ENCODE measurements around the gene NLRP5.

Gene NLRP5

DNA sequence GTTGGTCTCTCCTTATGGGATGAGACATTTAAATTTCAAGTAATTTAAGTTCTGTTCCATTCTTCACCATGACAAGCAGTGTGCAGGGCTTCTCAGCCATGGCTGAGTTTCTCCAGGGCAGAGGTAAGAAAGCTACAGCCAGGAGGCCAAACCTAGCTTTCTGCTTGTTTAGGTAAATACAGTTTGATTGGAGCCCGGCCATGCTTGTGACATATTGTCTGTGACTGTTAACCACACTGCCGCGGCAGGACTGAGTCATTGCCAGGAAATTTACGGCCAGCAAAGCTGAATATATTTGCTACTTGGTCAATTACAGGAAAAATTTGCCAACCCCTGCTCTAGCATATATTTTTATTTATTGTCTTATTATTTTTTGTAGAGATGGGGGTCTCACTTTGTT, 28.2 kb upstream of the NLRP5 start:
- H3K18ac ChIP-seq (ENCODE audit: low read length): no peak overlapping the region
- no peak for DNase-seq
- H3K23ac ChIP-seq (ENCODE audit: low read length): no peak overlapping the region
- no peaks in the 10 kb centered on the region for H3K4me1 ChIP-seq (ENCODE audit: control insufficient read depth, low read depth, low read length)
- no peak overlapping the region for H2BK15ac ChIP-seq (replicated peaks; ENCODE audit: low read depth)
- H3K27ac ChIP-seq (ENCODE audit: low read depth, low read length): no peak overlapping the region
- no CpG with 5 or more reads among the region's 4 CpGs for WGBS (ENCODE audit: extremely low coverage, insufficient coverage, low lambda C conversion rate)
- H3K36me3 ChIP-seq (ENCODE audit: control insufficient read depth, insufficient read depth, low read length): no peaks in the 10 kb centered on the region
- H2BK5ac ChIP-seq (ENCODE audit: low read length): no peak overlapping the region
- no peak overlapping the region for H2BK120ac ChIP-seq (ENCODE audit: low read depth, low read length)
- H4K8ac ChIP-seq (ENCODE audit: low read depth, low read length): no peak overlapping the region
- no peaks in the 10 kb centered on the region for H3K79me1 ChIP-seq (ENCODE audit: low read length)
- H3K4me2 ChIP-seq (ENCODE audit: low read length): no peak overlapping the region
- no peaks in the 10 kb centered on the region for H3K79me2 ChIP-seq (ENCODE audit: control insufficient read depth, insufficient read depth, low read length)
- no peak overlapping the region for H4K5ac ChIP-seq (ENCODE audit: low read length)
- H3K4me3 ChIP-seq (ENCODE audit: low read length): no peak overlapping the region
- no peak overlapping the region for H3K9ac ChIP-seq (ENCODE audit: low read length)
- no peaks in the 10 kb centered on the region for H3K27me3 ChIP-seq (ENCODE audit: insufficient read depth, low read length, poor library complexity)
- H3K4ac ChIP-seq (ENCODE audit: low read depth, low read length): no peak overlapping the region
- no peak overlapping the region for H3K56ac ChIP-seq (ENCODE audit: low read length)
- H2AK5ac ChIP-seq (ENCODE audit: low read length): no peak overlapping the region

DNA sequence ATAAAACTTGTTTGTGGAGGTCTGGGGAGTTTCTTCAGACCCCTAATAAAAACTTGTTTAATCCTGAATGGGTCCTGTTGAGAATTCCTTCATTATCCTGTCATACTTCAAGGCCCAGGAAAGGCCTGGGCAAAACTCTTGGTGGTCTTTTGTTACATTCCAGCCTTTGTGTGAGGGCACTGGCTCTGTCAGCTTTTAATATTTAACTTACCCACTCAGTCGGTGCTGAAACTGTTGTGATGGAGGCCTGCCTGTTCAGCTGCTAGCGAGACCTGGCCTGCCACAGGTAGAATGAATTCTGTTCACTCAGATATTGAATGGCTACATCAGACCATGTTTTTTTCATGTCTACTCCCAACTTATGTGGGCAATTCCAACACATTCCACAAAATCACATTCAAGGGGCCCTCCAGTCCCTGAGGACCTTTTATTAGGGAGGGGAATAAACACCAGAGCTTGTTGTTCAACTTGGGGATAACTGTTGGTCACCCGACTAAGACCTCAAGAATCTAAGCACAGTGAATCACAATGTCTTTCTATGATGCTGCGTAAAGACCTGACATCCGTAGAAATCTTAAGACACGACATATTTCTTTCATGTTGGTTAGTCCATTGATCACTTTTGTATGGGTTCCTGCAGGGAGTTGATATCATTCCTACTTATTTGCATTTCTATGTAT, 26.4 kb upstream of the NLRP5 start:
- no peak overlapping the region for H2BK5ac ChIP-seq (ENCODE audit: low read length)
- no peaks in the 10 kb centered on the region for H3K79me1 ChIP-seq (ENCODE audit: low read length)
- no peak overlapping the region for H4K5ac ChIP-seq (ENCODE audit: low read length)
- no peak overlapping the region for H3K4me2 ChIP-seq (ENCODE audit: low read length)
- no peak overlapping the region for H3K56ac ChIP-seq (ENCODE audit: low read length)
- no peaks in the 10 kb centered on the region for H3K27me3 ChIP-seq (ENCODE audit: insufficient read depth, low read length, poor library complexity)
- no peak overlapping the region for H3K18ac ChIP-seq (ENCODE audit: low read length)
- H2BK120ac ChIP-seq (ENCODE audit: low read depth, low read length): no peak overlapping the region
- no peaks in the 10 kb centered on the region for H3K4me1 ChIP-seq (ENCODE audit: control insufficient read depth, low read depth, low read length)
- no peak overlapping the region for H3K4me3 ChIP-seq (ENCODE audit: low read length)
- no peak overlapping the region for H3K27ac ChIP-seq (ENCODE audit: low read depth, low read length)
- H2BK15ac ChIP-seq (replicated peaks; ENCODE audit: low read depth): no peak overlapping the region
- H3K79me2 ChIP-seq (ENCODE audit: control insufficient read depth, insufficient read depth, low read length): no peaks in the 10 kb centered on the region
- H4K8ac ChIP-seq (ENCODE audit: low read depth, low read length): no peak overlapping the region
- no peak for DNase-seq
- H3K4ac ChIP-seq (ENCODE audit: low read depth, low read length): no peak overlapping the region
- H3K9ac ChIP-seq (ENCODE audit: low read length): no peak overlapping the region
- no CpG with 5 or more reads among the region's 6 CpGs for WGBS (ENCODE audit: extremely low coverage, insufficient coverage, low lambda C conversion rate)
- H3K36me3 ChIP-seq (ENCODE audit: control insufficient read depth, insufficient read depth, low read length): no peaks in the 10 kb centered on the region
- H3K23ac ChIP-seq (ENCODE audit: low read length): no peak overlapping the region
- no peak overlapping the region for H2AK5ac ChIP-seq (ENCODE audit: low read length)

DNA sequence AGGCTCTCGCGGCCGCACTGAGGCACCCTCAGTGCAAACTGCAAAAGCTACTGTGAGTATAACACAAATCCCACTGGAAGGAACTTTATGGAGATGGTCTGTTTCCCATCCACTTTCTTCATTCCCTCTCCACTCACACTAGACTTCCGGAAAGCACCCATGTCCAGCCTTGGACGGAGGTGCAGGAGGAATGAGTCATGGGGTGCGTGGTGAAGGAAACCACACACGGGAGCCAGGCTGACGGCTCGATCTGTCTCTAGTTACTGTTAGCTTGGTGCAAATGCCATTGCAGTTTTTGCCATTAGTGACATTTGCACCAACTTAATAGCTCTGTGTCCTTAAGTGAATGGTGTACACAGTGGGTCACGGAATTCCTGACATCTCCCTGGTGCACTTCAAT, 24.4 kb upstream of the NLRP5 start:
- Histone ChIP-seq H3K4ac (ENCODE audit: low read depth, low read length) (no peak overlapping the region), H3K23ac (ENCODE audit: low read length) (no peak overlapping the region)
- DNase-seq: no peak

DNA sequence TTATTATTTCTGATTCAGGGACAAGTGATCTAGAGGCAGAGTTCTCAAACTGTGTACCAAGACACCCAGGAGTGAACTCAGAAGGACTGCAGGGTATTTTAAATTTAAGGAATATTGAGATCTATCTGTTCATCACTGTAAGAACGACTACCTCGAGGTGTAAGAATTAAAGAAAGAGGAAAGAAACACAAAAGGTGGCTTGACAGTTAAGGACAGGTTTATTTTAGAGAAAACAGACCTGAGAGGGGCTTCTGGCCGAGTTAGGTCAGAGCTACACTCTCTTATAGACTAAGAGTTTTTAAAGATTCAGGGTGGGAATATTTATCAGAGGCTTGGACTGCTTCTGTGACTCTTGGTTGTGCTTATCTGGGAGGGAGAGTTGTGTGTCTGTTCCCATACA, 12.6 kb upstream of the NLRP5 start:
- no peak overlapping the region for H2AK5ac ChIP-seq (ENCODE audit: low read length)
- H2BK5ac ChIP-seq (ENCODE audit: low read length): no peak overlapping the region
- no peak overlapping the region for H4K5ac ChIP-seq (ENCODE audit: low read length)
- DNase-seq: no peak
- H3K18ac ChIP-seq (ENCODE audit: low read length): no peak overlapping the region
- no peak overlapping the region for H4K8ac ChIP-seq (ENCODE audit: low read depth, low read length)
- no peak overlapping the region for H2BK120ac ChIP-seq (ENCODE audit: low read depth, low read length)
- no peak overlapping the region for H3K27ac ChIP-seq (ENCODE audit: low read depth, low read length)
- H3K36me3 ChIP-seq (ENCODE audit: control insufficient read depth, insufficient read depth, low read length): no peaks in the 10 kb centered on the region
- no peaks in the 10 kb centered on the region for H3K79me2 ChIP-seq (ENCODE audit: control insufficient read depth, insufficient read depth, low read length)
- WGBS (ENCODE audit: extremely low coverage, insufficient coverage, low lambda C conversion rate): no CpG with 5 or more reads among the region's 3 CpGs
- H3K56ac ChIP-seq (ENCODE audit: low read length): no peak overlapping the region
- no peak overlapping the region for H3K23ac ChIP-seq (ENCODE audit: low read length)
- H3K4me3 ChIP-seq (ENCODE audit: low read length): no peak overlapping the region
- no peaks in the 10 kb centered on the region for H3K79me1 ChIP-seq (ENCODE audit: low read length)
- no peak overlapping the region for H3K4ac ChIP-seq (ENCODE audit: low read depth, low read length)
- H3K9ac ChIP-seq (ENCODE audit: low read length): no peak overlapping the region
- no peaks in the 10 kb centered on the region for H3K27me3 ChIP-seq (ENCODE audit: insufficient read depth, low read length, poor library complexity)
- H3K4me1 ChIP-seq (ENCODE audit: control insufficient read depth, low read depth, low read length): no peaks in the 10 kb centered on the region
- H3K4me2 ChIP-seq (ENCODE audit: low read length): no peak overlapping the region
- no peak overlapping the region for H2BK15ac ChIP-seq (replicated peaks; ENCODE audit: low read depth)

More for the DNA sequence above, 24.4 kb upstream of the NLRP5 start:
- Histone ChIP-seq H3K36me3 (ENCODE audit: control insufficient read depth, insufficient read depth, low read length) (no peaks in the 10 kb centered on the region), H4K5ac (ENCODE audit: low read length) (no peak overlapping the region), H2BK5ac (ENCODE audit: low read length) (no peak overlapping the region), H3K4me3 (ENCODE audit: low read length) (no peak overlapping the region), H3K79me2 (ENCODE audit: control insufficient read depth, insufficient read depth, low read length) (no peaks in the 10 kb centered on the region), H2AK5ac (ENCODE audit: low read length) (no peak overlapping the region), H3K4me2 (ENCODE audit: low read length) (no peak overlapping the region), H3K56ac (ENCODE audit: low read length) (no peak overlapping the region), H3K27me3 (ENCODE audit: insufficient read depth, low read length, poor library complexity) (no peaks in the 10 kb centered on the region), H3K18ac (ENCODE audit: low read length) (no peak overlapping the region), H2BK15ac (replicated peaks; ENCODE audit: low read depth) (no peak overlapping the region), H2BK120ac (ENCODE audit: low read depth, low read length) (no peak overlapping the region), H3K27ac (ENCODE audit: low read depth, low read length) (no peak overlapping the region), H3K4me1 (ENCODE audit: control insufficient read depth, low read depth, low read length) (no peaks in the 10 kb centered on the region), H3K79me1 (ENCODE audit: low read length) (no peaks in the 10 kb centered on the region), H4K8ac (ENCODE audit: low read depth, low read length) (no peak overlapping the region), H3K9ac (ENCODE audit: low read length) (no peak overlapping the region)
- no CpG with 5 or more reads among the region's 10 CpGs for WGBS (ENCODE audit: extremely low coverage, insufficient coverage, low lambda C conversion rate)

DNA sequence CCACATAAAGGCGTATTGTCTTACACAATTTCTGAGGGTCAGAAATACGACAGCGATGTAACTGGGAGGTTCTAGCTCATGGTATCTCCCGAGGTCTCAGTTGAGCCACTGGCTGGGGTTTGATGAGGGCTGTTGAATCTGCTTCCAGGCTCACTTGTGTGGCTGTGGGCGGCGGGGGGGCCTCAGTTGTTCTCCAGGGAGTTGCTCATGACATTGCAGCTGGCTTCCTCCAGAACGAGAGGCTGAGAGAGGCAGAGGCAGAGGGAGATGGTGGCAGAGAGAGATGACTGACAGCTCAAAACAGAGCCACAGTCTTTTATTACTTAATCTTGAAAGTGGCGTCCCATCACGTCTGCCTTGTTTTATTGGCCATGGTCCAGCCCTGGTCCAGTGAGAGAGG, 6.2 kb upstream of the NLRP5 start:
- no peak overlapping the region for H4K8ac ChIP-seq (ENCODE audit: low read depth, low read length)
- H2BK120ac ChIP-seq (ENCODE audit: low read depth, low read length): no peak overlapping the region
- DNase-seq: no peak
- no peak overlapping the region for H2BK15ac ChIP-seq (replicated peaks; ENCODE audit: low read depth)
- no peaks in the 10 kb centered on the region for H3K4me1 ChIP-seq (ENCODE audit: control insufficient read depth, low read depth, low read length)
- H3K18ac ChIP-seq (ENCODE audit: low read length): no peak overlapping the region
- no peak overlapping the region for H3K4ac ChIP-seq (ENCODE audit: low read depth, low read length)
- no peak overlapping the region for H3K9ac ChIP-seq (ENCODE audit: low read length)
- H3K79me1 ChIP-seq (ENCODE audit: low read length): no peaks in the 10 kb centered on the region
- no peak overlapping the region for H4K5ac ChIP-seq (ENCODE audit: low read length)
- no peaks in the 10 kb centered on the region for H3K27me3 ChIP-seq (ENCODE audit: insufficient read depth, low read length, poor library complexity)
- no peaks in the 10 kb centered on the region for H3K36me3 ChIP-seq (ENCODE audit: control insufficient read depth, insufficient read depth, low read length)
- no CpG with 5 or more reads among the region's 9 CpGs for WGBS (ENCODE audit: extremely low coverage, insufficient coverage, low lambda C conversion rate)
- no peak overlapping the region for H3K23ac ChIP-seq (ENCODE audit: low read length)
- no peak overlapping the region for H3K56ac ChIP-seq (ENCODE audit: low read length)
- H3K27ac ChIP-seq (ENCODE audit: low read depth, low read length): no peak overlapping the region
- no peak overlapping the region for H2AK5ac ChIP-seq (ENCODE audit: low read length)
- H3K4me2 ChIP-seq (ENCODE audit: low read length): no peak overlapping the region
- H3K79me2 ChIP-seq (ENCODE audit: control insufficient read depth, insufficient read depth, low read length): no peaks in the 10 kb centered on the region
- no peak overlapping the region for H2BK5ac ChIP-seq (ENCODE audit: low read length)
- H3K4me3 ChIP-seq (ENCODE audit: low read length): no peak overlapping the region

DNA sequence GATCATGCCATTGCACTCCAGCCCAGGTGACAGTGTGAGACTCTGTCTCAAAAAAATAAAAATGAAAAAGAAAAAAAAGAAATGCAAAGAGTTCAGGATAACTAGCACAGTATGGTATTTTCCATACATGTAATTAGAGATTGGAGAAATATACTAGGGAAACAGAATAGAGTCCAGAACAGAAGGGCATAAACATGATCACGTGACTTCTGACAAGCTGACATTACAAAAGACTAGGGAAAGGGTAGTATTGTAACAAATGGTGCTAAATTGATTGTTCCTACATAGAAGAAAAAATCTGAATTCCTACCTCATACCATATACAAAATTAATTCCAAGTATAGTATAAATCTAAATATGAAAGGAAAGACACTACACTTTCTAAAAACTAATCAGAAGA, 1.3 kb upstream of the NLRP5 start:
- no peak overlapping the region for H4K8ac ChIP-seq (ENCODE audit: low read depth, low read length)
- H3K79me2 ChIP-seq (ENCODE audit: control insufficient read depth, insufficient read depth, low read length): no peaks in the 10 kb centered on the region
- no peak overlapping the region for H3K4ac ChIP-seq (ENCODE audit: low read depth, low read length)
- no peak overlapping the region for H3K4me2 ChIP-seq (ENCODE audit: low read length)
- WGBS (ENCODE audit: extremely low coverage, insufficient coverage, low lambda C conversion rate): no CpG with 5 or more reads among the region's 1 CpG
- no peak for DNase-seq
- no peak overlapping the region for H3K27ac ChIP-seq (ENCODE audit: low read depth, low read length)
- no peaks in the 10 kb centered on the region for H3K79me1 ChIP-seq (ENCODE audit: low read length)
- no peak overlapping the region for H3K4me3 ChIP-seq (ENCODE audit: low read length)
- no peak overlapping the region for H3K56ac ChIP-seq (ENCODE audit: low read length)
- H2BK15ac ChIP-seq (replicated peaks; ENCODE audit: low read depth): no peak overlapping the region
- H3K36me3 ChIP-seq (ENCODE audit: control insufficient read depth, insufficient read depth, low read length): no peaks in the 10 kb centered on the region
- no peak overlapping the region for H4K5ac ChIP-seq (ENCODE audit: low read length)
- H2AK5ac ChIP-seq (ENCODE audit: low read length): no peak overlapping the region
- no peak overlapping the region for H3K18ac ChIP-seq (ENCODE audit: low read length)
- H3K9ac ChIP-seq (ENCODE audit: low read length): no peak overlapping the region
- H2BK120ac ChIP-seq (ENCODE audit: low read depth, low read length): no peak overlapping the region
- H3K4me1 ChIP-seq (ENCODE audit: control insufficient read depth, low read depth, low read length): no peaks in the 10 kb centered on the region
- H3K23ac ChIP-seq (ENCODE audit: low read length): no peak overlapping the region
- no peak overlapping the region for H2BK5ac ChIP-seq (ENCODE audit: low read length)
- no peaks in the 10 kb centered on the region for H3K27me3 ChIP-seq (ENCODE audit: insufficient read depth, low read length, poor library complexity)

Measured in mesendoderm (in vitro differentiated cells).